Measurements from ENCODE around the gene TARS3.
"Not testable (repeated sequence)": the region's sequence is repeated elsewhere in the genome, so short reads cannot be mapped to it uniquely, and the experiment has no call there.

The TARS3 gene

DNA sequence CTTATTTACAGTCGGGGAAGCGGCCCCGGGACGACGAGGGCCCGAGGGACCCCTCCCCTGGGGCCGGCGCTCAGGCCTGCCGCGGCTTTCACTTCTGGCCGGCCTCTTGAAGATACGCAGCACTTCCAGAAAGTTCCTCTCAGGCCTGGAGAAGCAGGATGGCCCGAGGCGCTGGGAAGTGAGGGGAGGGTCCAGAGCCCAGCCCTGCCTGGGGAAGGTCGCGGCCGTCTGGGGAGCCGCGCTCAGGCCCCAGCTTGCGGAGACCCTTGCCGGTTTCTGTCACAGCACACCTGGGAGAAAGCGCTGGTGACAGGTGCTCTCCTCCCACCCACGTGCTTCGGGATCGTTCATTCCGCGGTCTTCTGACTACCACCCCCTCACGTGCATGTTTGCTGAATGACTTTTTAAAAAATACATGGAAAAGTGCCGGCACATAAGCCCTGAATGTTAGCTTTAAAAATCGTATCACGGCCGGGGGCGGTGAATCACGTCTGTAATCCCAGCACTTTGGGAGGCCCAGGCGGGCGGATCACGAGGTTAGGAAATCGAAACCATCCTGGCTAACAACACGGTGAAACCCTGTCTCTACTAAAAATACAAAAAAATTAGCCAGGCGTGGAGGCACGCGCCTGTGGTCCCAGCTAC lies 71.4 kb downstream of the TARS3 start:
- no peak for DNase-seq

DNA sequence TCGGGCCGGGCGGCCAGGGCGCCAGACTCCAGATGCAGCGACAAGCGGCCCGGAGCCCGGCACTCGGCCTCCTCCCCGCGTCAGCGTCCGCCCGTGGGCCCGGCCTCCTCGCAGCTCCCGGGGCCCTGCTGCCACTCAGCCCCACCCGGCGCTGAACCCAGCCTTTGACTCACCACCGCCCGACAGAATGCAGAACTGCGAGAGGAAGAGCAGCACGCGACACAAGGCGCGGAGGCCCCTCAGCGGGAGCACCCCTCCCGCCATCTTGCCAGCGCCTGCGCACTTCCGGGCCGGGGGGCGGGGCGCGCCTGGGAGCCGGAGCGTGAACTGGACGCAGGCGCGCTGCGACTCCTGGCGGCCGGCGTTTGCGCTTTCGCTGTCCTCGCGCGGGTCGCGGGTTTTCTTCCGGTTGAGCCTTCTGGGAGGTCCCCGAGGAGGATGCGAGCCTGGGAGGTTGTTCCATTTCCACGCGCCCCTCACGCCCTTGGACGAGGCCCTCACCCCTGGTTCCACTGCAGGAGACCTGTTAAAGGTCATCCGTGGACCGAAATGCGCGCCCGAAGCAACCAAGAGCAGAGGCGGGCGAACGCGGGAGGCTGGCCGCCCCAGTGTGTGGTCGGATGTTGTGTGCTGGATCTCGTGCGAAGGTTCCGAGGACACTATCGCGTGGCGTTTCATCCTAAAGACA lies 72.0 kb downstream of the TARS3 start, which contains the start of gene TM2D3:
TSS of gene TM2D3 (minus strand) at position 284 of the 688 bp plus-strand sequence. CDS start at position 264, 20 bp downstream.
- DNase-seq = peak; percentile 91 to 94

DNA sequence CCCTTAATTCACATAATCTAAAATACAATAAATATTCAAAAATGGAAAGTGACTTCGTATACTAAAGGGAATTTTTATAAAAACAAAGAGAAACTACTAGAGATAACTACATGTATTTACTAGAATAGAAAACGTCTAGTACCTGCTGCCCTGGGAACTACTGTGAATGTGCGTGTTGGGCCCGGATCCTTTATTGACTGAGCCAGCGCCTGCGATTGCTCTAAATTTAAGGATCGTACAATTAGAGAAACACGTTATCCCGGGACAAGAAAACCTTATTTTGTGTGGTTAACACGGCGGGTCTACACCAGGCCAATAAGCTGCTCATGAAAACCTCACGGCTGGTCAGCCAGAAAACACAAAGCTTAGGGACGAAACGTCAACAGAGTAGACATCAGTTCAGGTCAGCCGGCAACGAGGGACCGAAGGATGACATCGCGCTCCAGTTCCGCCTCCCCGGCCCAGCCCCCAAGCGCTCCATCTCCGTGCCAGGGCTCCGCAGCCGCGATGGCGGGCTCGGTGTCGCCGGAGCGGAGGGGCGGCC lies 72.6 kb downstream of the TARS3 start:
- no peak for DNase-seq

DNA sequence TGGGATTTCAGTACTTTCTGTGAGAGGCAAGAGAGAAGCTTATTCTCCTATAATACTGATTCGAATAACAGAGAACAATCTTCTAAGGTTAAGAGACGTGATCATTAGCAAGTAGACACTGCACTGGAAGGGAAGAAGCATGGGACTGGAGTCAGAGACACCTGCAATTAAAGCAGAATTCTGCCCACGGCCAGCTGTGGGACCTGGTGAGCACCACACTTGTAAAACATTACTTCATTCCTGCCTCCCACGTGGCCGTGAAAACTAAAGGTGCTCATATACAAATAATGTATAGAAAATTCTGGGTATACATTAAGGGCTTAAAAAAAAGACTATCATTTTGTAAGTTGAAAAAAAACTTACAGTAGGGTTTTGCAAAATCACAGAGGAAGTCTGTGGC lies 74.1 kb downstream of the TARS3 start:
- no peak for DNase-seq

DNA sequence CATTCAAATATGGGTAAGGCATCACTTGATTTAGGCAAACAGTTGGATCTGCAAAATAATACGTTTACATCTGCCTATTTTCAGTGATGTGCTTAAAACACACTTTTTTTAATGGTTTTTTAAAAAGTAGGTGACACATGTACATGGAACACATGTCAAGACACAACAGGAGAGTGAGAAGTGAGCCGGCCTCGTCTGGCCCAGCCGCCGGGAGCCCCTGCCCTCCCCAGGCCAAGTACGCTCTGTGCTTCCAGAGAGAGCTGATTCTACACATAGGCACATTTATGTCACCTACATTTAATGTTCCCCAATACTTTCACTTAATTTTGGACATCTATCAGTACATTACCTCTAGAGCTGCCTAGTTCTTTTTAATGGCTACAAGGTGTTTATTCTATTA lies 75.9 kb downstream of the TARS3 start:
- no peak for DNase-seq

DNA sequence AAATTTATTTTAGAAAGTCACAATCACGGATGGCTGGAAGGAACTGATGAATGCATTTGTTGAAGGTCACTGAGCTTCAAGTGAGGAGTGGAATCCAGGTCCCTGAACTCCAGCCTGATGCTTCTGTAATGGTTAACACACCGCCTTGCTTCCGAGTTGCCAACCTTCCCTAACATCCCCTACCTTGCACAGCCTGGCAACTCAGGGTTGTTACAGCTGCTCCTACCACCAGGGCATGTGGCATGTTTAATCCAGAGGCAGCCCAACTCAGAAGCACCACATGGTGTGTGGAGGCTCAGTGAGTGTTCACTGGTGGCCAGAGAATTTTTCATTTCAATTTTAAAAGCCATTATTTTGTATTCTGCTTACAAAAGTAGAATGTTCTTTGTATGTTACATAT lies 77.0 kb downstream of the TARS3 start:
- no peak for DNase-seq

DNA sequence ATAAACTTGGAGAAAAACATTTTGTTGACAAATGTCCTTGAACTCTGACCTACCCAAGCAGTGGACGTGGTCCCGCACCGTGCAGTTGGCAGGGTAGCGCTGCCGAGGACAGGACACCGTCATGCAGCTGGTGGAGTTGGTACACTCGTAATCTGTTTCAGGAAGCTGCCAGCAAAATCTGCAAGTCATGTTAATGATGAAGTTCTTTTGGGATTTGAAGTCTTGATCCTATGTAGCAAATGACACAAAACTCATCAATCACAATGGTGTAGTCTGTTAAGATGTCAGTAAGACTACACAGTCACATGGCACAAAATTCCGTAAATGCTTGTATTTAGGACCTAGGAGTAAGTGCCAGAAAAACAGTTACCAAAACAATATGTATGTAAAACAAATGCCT lies 77.6 kb downstream of the TARS3 start:
- DNase-seq = no peak

DNA sequence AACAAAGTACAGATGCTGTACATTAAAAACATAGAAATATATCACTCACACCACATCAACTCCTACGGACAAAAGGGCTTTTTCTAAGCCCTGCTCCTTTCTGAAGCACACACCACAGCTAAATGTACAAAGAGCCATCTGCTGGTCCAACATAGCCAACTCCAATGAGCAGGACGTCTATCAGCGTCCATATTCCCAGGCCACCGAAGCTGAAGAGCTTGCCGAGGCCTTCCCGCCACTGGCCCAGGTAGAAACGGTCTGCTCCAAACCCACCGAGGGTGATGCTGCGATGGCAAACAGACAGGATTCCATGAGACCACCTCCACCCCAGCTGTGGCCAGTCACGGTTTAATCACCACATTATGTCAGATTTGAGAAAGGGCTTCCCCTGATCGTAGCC lies 81.9 kb downstream of the TARS3 start:
- DNase-seq = no peak

DNA sequence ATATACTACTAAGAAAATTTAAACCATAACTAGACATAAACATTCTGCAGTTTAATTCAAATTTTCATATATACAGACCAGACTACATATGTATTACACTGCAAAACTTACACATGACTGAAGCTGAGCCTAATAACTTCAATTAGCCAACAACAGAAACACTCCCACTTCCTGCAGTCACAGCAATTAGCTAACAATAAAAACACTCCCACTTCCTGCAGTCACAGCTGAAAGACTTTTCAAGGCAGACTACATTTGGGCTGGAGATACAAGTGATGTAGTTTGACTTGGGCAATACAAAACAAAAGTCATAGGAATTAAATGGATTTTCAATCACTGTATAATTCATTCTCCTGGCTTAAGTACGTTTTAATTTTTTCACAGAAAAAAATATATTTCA lies 82.4 kb downstream of the TARS3 start:
- no peak for DNase-seq

DNA sequence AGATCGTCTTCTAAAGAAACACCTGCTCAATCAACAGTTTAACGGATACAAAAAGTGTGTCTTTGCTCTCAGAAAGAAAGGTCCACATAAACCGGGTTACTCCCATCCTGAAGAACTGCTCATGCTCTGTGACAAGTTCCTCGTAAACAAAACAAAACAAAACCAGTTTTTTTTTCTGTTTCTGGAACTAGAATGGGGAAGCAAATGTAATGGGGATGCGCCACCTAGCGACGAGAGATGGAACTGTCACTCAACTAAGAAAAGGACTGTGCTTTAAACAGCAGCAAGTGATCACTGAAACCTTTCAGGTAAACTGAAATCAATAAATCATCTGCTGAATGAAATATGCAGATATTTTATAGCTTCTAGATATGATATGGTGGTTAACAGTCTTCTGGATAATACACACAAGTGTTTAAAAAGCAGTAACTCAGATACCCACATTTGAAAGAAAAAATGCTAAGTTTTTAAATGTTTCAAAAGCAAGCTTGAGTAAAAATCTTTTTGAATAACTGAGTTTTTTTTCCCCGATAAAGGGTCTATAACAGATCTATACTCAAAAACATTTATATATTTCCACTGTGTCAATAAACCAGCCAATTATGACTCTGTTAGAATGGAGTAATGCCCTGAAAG lies 83.0 kb downstream of the TARS3 start:
- peak; percentile 68 to 72 for DNase-seq

DNA sequence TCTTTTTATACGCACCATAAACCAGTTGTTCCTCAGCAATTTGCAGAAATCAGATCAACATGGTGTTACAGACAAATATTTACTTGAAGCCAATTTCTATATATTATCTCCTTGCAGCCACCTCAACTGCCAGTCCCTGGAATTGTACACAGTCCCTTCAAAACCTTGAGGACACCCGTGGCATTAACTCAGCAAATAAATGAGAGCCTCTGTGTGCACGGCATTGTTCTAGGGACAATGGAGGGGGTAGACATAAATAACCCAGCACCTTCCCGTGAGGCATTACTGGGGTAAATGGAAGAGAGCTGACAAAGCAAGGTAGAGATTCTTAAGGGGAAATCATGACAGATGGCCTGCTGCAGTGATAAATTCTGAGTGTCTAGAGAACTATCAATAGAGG lies 84.6 kb downstream of the TARS3 start:
- DNase-seq = no peak

DNA sequence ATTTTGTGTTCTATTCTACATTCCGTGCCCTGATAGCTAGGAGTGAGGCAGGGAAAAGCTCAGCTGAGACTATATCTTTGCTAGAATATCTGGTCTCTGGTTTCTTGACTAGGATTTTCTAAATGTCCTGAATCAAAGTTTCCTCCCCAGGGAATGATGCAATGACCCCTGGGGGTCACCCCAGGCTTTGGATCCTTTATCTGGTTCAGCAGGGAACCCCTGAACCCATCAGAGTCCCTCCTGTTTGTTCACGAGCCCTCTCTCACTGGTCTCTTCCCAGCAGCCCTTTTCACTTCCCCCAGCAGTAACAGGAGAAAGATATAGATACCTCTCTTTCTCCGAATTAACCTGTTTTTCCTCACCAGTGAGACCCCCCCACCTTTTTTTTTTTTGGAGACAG lies 86.4 kb downstream of the TARS3 start:
- no peak for DNase-seq

DNA sequence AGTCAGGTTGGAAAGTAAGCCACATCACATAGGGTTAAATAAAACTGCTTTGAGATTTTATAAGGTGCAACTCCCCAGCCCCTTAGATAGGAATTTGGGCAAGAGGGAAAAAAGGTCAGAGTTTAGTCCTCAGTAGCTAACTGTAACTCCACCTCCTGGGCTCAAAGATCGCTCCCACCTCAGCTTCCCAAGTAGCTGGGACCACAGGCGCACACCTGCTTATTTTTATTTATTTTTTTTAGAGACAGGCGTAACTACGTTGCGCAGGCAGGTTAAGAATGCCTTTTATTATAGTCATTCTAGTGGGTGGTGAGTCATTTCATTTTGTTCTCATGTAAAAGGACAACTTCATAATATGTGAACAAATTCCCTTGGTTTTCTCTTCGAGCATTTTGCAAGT lies 86.8 kb downstream of the TARS3 start:
- no peak for DNase-seq

DNA sequence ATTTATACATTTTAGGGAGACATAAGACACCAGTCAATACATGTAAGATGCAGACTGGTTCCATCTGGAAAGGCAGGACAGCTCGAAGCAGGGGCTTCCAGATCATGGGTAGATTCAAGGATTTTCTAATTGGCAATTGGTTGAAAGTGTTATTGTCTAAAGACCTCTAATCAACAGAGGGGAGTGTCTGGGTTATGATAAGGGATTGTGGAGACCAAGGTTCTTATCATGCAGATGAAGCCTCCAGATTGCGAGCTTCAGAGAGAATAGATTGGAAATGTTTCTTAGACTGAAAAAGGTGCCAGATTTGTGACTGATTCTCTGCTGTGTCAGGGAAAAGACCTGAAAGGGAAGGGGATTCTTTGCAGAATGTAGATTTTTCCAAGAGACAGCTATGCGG lies 87.2 kb downstream of the TARS3 start:
- no peak for DNase-seq

DNA sequence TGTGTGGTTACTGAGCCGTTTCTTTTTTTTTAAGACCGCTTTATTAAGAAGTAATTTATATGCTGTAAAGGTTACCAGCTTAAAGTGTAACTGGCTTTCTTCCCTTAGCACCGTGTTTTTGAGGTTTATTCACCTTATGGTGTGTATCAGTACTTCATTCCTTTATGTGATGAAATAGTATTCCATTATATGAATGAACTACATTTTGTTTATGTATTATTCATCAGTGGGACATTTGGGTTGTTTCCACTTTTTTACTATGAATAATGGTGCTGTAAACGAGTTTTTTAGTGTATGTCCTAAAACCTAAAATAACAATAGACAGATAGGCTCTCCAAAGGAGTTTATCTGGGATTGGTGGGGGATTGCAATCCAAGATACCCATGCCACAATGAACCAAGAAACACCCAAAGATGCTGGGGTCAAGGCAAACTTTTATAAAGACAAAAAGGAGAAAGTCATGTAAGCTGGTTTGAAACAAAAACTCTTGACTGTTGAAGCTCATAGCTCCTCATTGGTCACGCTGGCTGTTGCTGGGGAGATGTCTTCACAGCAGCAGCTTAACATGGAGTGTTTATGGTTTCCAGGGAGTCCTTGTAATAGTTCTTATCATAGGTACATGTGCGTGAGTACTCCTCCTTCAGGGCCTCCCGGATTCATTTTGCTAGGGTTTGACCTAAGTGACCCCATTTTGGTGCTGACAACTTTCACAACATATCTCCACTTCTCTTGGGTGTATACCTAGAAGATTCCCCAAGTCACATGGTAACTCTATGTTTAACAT lies 88.1 kb downstream of the TARS3 start:
- DNase-seq = no peak

DNA sequence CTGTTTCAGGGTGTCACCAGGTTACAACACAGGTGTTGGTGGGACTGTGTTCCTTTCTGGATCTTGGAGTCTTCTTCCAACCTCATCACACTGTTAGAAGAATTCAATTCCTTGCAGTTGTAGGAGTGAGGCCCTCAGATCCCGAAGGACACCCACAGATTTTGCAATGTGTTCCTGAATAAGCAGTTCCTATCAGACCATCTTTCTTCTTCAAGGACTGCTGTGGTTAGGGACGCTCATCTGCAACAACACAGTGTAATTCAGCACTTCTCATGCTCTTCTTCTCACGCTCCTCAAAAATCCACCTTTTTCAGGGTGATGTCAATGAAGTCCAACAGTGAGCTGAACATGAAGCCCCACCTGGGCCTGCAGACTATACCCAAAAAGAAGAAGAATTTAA lies 90.9 kb downstream of the TARS3 start:
- DNase-seq = no peak

DNA sequence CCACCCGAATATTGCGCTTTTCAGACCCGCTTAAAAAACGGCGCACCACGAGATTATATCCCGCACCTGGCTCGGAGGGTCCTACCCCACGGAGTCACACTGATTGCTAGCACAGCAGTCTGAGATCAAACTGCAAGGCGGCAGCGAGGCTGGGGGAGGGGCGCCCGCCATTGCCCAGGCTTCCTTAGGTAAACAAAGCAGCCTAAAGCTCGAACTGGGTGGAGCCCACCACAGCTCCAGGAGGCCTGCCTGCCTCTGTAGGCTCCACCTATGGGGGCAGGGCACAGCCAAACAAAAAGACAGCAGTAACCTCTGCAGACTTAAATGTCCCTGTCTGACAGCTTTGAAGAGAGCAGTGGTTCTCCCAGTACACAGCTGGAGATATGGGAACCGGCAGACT lies 97.5 kb downstream of the TARS3 start:
- not testable (repeated sequence) for DNase-seq

DNA sequence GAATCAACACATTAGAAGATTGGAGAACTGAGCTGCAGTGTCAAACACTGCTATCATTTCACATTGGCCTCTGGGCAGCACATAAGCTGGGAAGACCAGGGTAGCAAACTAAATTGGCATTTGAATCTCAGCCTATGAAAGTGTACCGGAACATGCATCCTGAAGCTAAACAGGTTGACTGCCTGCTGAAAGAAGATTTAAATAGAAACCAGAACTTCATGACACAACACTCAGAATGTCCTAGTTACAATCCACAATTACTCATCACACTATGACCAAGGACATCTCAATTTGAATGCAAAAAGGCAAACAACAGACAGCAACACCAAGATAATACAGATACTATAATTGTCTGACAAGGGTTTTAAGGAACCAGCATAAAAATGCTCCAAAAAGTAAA lies 98.3 kb downstream of the TARS3 start:
- DNase-seq = no peak

DNA sequence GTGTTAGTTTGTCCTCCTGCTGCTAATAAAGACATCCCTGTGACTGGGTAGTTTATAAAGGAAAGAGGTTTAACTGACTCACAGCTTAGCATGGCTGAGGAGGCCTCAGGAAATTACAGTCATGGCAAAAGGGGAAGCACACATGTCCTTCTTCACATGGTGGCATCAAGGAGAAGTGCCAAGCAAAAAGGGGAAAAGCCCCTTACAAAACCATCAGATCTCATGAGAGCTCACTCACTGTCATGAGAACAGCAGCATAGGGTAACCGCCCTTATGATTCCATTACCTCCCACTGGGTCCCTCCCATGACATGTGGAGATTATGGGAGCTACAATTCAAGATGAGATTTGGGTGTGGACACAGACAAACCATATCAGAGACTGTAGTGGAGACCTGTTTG lies 99.1 kb downstream of the TARS3 start:
- DNase-seq = no peak

DNA sequence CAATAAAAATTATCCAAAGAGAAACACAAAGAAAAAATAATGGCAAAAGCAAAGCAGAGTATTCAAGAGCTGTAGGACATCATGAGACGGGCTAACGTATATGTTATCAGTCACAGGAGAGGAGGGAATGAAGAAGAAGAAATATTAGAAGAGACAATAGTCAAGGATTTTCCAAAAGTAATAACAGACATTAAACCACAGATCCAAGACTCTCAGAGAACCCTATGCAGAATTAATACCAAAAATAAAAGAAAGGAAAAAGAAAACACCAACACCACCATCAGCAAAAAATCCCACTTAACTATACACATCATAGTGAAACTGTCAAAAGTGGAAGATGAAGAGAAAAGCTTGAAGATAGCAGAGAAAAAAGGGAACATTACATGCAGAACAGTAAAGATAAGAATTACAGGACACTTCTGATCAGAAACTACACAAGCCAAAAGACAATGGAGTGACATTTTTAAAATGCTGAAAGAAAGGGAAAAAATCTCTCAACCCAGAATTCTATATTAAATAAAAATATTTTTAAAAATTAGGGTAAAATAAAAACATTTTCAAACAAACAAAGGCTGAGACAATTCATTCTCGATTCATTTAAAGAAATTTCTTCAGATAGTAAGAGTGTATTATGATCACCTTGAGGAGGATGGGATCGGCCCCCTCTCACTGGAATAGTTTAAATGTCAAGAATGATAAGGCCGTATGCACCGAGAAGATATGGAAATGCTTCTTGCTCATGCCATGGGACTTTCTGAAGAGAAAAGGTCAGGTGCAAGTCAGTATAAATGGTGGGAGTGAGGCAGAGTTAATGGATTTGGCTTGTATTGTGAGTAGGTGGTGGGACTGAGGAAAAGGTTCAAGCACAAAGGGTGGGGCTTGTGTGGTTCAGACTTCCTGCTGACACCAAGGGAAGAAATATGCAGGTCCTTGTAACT lies 100.6 kb downstream of the TARS3 start:
- DNase-seq = no peak

DNA sequence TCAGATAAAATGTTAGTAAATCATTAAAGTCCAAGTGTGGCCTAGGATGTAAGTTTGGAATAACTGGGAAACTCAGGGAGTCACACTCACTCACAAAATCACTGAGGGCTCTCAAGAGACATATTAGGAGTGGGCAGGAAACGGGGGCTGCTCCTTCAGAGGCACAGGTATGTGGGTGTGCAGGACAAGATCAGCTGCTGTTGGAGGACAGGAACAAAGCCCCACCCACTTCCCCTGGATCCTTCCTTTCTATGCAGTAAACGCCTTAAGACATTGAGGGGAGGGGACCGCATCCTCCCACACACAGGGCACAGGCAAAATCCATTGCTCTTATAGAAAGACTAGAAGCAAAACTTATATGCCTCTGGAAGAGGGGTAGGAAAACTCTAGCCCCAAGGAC lies 102.3 kb downstream of the TARS3 start:
- DNase-seq = no peak

DNA sequence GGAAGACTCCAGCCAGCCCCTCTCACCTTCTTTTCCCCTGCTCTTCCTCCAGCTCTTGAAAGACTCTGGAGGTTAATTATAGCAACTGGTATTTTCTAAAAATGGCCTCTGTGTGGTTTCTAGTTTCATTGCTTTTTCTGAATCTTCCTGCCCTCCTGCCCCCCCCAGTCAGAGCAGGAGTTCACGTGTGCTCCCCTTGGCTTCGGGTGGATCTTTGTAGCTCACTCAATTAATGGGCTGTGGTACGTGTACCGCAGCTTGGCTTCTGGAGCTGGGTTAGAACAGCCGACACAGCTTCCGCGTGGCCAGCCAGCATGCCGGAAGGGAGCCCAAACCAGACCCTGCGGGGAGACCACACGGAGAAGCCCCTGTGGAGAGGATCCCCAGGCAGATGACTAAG lies 103.6 kb downstream of the TARS3 start:
- DNase-seq = no peak

DNA sequence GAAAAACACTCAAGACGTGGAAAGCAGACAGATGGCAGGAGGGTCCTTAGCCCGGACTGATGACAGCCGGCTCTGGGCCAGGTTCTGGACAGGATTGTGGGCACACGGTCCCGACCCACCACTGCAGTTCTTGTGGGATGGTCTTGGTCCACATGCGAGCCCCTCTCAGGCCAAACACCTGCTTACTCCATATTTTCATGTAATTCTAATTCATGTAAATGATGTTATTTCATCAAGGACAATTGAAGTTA lies 104.7 kb downstream of the TARS3 start:
- DNase-seq = no peak

Measured in stimulated activated CD4-positive, alpha-beta T cell treated with anti-CD3 and anti-CD28 coated beads, Interleukin-2, amount 100 ng/mL, for 48 hours (primary cell).